ENCODE measurements around the gene SEMA3E.
"Not testable (repeated sequence)": the region's sequence is repeated elsewhere in the genome, so short reads cannot be mapped to it uniquely, and the experiment has no call there.

The SEMA3E gene

GRCh38 chr7:83494683-83495082 lies 154.3 kb downstream of the SEMA3E start:
- no peak for DNase-seq (ENCODE audit: extremely low read depth in 1 of 2, low read depth in 1 of 2)

GRCh38 chr7:83492802-83493201 lies 156.1 kb downstream of the SEMA3E start:
- DNase-seq (ENCODE audit: extremely low read depth in 1 of 2, low read depth in 1 of 2): no peak

- no peak for DNase-seq (ENCODE audit: extremely low read depth in 1 of 2, low read depth in 1 of 2)
Measured at GRCh38 chr7:83487801-83488200, 161.1 kb downstream of the SEMA3E start.

GRCh38 chr7:83486957-83487356 lies 162.0 kb downstream of the SEMA3E start:
- no peak for DNase-seq (ENCODE audit: extremely low read depth in 1 of 2, low read depth in 1 of 2)

GRCh38 chr7:83486536-83486935 lies 162.4 kb downstream of the SEMA3E start:
- DNase-seq (ENCODE audit: extremely low read depth in 1 of 2, low read depth in 1 of 2): no peak

GRCh38 chr7:83484826-83485225 lies 164.1 kb downstream of the SEMA3E start:
- no peak for DNase-seq (ENCODE audit: extremely low read depth in 1 of 2, low read depth in 1 of 2)

- DNase-seq (ENCODE audit: extremely low read depth in 1 of 2, low read depth in 1 of 2): no peak
Measured at GRCh38 chr7:83484266-83484665, 164.7 kb downstream of the SEMA3E start.

- DNase-seq (ENCODE audit: extremely low read depth in 1 of 2, low read depth in 1 of 2): no peak
Measured at GRCh38 chr7:83478616-83479015, 170.3 kb downstream of the SEMA3E start.

GRCh38 chr7:83476511-83477050 lies 172.4 kb downstream of the SEMA3E start:
- no peak for DNase-seq (ENCODE audit: extremely low read depth in 1 of 2, low read depth in 1 of 2)

GRCh38 chr7:83475420-83475819 lies 173.5 kb downstream of the SEMA3E start:
- no peak for DNase-seq (ENCODE audit: extremely low read depth in 1 of 2, low read depth in 1 of 2)

GRCh38 chr7:83472376-83472775 lies 176.6 kb downstream of the SEMA3E start:
- no peak for DNase-seq (ENCODE audit: extremely low read depth in 1 of 2, low read depth in 1 of 2)

GRCh38 chr7:83469491-83469890 lies 179.4 kb downstream of the SEMA3E start:
- DNase-seq (ENCODE audit: extremely low read depth in 1 of 2, low read depth in 1 of 2): no peak

GRCh38 chr7:83469076-83469475 lies 179.9 kb downstream of the SEMA3E start:
- no peak for DNase-seq (ENCODE audit: extremely low read depth in 1 of 2, low read depth in 1 of 2)

GRCh38 chr7:83468251-83468739 lies 180.6 kb downstream of the SEMA3E start:
- no peak for DNase-seq (ENCODE audit: extremely low read depth in 1 of 2, low read depth in 1 of 2)

GRCh38 chr7:83467493-83467892 lies 181.4 kb downstream of the SEMA3E start:
- DNase-seq (ENCODE audit: extremely low read depth in 1 of 2, low read depth in 1 of 2): no peak

GRCh38 chr7:83466956-83467355 lies 182.0 kb downstream of the SEMA3E start:
- DNase-seq (ENCODE audit: extremely low read depth in 1 of 2, low read depth in 1 of 2): no peak

- DNase-seq (ENCODE audit: extremely low read depth in 1 of 2, low read depth in 1 of 2): no peak
Measured at GRCh38 chr7:83466187-83466923, 182.6 kb downstream of the SEMA3E start.

GRCh38 chr7:83465643-83466042 lies 183.3 kb downstream of the SEMA3E start:
- DNase-seq (ENCODE audit: extremely low read depth in 1 of 2, low read depth in 1 of 2): no peak

GRCh38 chr7:83461820-83462219 lies 187.1 kb downstream of the SEMA3E start:
- DNase-seq (ENCODE audit: extremely low read depth in 1 of 2, low read depth in 1 of 2): not testable (repeated sequence)

- DNase-seq (ENCODE audit: extremely low read depth in 1 of 2, low read depth in 1 of 2): not testable (repeated sequence)
Measured at GRCh38 chr7:83459930-83460653, 188.8 kb downstream of the SEMA3E start.

- DNase-seq (ENCODE audit: extremely low read depth in 1 of 2, low read depth in 1 of 2): not testable (repeated sequence)
Measured at GRCh38 chr7:83459101-83459929, 189.6 kb downstream of the SEMA3E start.

Measured in activated CD8-positive, alpha-beta memory T cell treated with anti-CD3 and anti-CD28 coated beads for 1 hour (primary cell).